Uterus (tissue), 4 donors: ENCODE measurements around the gene DQX1. TPM values are rescaled to one million over a fixed set of nuclear protein-coding genes. Genes with fewer than 3 reads are reported as not detected.

Experiments
- DNase-seq, 2 donors: peaks; one replicate each; pipeline ENCODE4 v3.0.0-alpha.2; 2019 to 2020
- H3K27ac ChIP-seq, 2 donors: fragments of 200-600 bp; sonication (generic); 1 replicate in 1 of 2; 2 replicates in 1 of 2; pipeline ENCODE4 v1.5.1; 2016 to 2018
- H3K27me3 ChIP-seq, 2 donors: fragments of 200-600 bp; sonication (generic); one replicate each; pipeline ENCODE4 v1.5.1; 2018 to 2019; ENCODE audit warnings: control low read depth in 1 of 2
- H3K36me3 ChIP-seq, 2 donors: fragments of 200-600 bp; sonication (generic); one replicate each; pipeline ENCODE4 v1.5.1; 2019; ENCODE audit warnings: control low read depth in 1 of 2
- H3K4me1 ChIP-seq, 2 donors: fragments of 200-600 bp; sonication (generic); one replicate each; pipeline ENCODE4 v1.5.1; 2018 to 2019; ENCODE audit warnings: control low read depth in 1 of 2
- H3K4me3 ChIP-seq, 2 donors: fragments of 200-600 bp; sonication (generic); 1 replicate in 1 of 2; 2 replicates in 1 of 2; pipeline ENCODE4 v1.5.1; 2018 to 2019; ENCODE audit warnings: mild to moderate bottlenecking in 1 of 2
- H3K9me3 ChIP-seq, 2 donors: fragments of 200-600 bp; sonication (generic); one replicate each; pipeline ENCODE4 v1.5.1; 2019; ENCODE audit warnings: control low read depth in 1 of 2
- CTCF ChIP-seq, 4 experiments: fragments of 200-600 bp in 2 of 4; fragments of 450-650 bp in 2 of 4; sonication (generic) in 2 of 4; IDR thresholded peaks; one replicate each; pipeline ENCODE4 v1.5.1; 2016 to 2019; ENCODE audit warnings: antibody characterized with exemption in 4 of 4, mild to moderate bottlenecking in 2 of 4, moderate library complexity in 1 of 4
- POLR2A ChIP-seq, 2 donors: fragments of 450-650 bp; IDR thresholded peaks; one replicate each; pipeline ENCODE4 v1.6.1; 2016; ENCODE audit warnings: antibody characterized with exemption in 2 of 2, mild to moderate bottlenecking in 1 of 2, moderate library complexity in 1 of 2
- intact Hi-C: fragments of 100-400 bp; cut with DNase I; formaldehyde crosslinking; loops from one replicate; pipeline ENCODE4 v1.15.1; 2023; ENCODE audit warnings: low total_unique reads
- total RNA-seq, 4 donors: library from RNA; depleted of rRNA in 3 of 4; stranded (reverse); fragments of >200 nt in 3 of 4; gene quantifications; one replicate each; pipeline versions ENCODE4 v1.1.0 to v1.2.4, GENCODE V29; 2014 to 2023
- donor health status: DM: yes; HTN: yes; CAD: no.

The DQX1 gene
- total RNA-seq, 4 donors from 2014 or later = not detected

GRCh38 chr2:74524955-74525716 lies 895 bp downstream of the DQX1 start:
- H3K36me3 ChIP-seq = no peaks in the 10 kb centered on the region
- no peak overlapping the region for H3K27ac ChIP-seq
- H3K9me3 ChIP-seq = no peaks in the 10 kb centered on the region
- peaks cover 0 to 4% of the 10 kb centered on the region in 2 donors for H3K4me1 ChIP-seq
- no peaks in the 10 kb centered on the region for H3K27me3 ChIP-seq
- TF ChIP-seq POLR2A (IDR thresholded peaks at IDR 0.05) = no peak
- no peak for TF ChIP-seq CTCF (IDR thresholded peaks at IDR 0.05)
- DNase-seq = no peak
- H3K4me3 ChIP-seq = no peak overlapping the region
- intact Hi-C loops = no loop called here

GRCh38 chr2:74524005-74524404 lies 2.0 kb downstream of the DQX1 start:
- Histone ChIP-seq H3K9me3 (no peaks in the 10 kb centered on the region), H3K27ac (no peak overlapping the region), H3K36me3 (no peaks in the 10 kb centered on the region), H3K27me3 (no peaks in the 10 kb centered on the region), H3K4me3 (no peak overlapping the region), H3K4me1 (peaks cover 0 to 4% of the 10 kb centered on the region in 2 donors)
- no peak for DNase-seq
- TF ChIP-seq CTCF (IDR thresholded peaks at IDR 0.05) (no peak), POLR2A (IDR thresholded peaks at IDR 0.05) (no peak)
- intact Hi-C loops = no loop called here

GRCh38 chr2:74522516-74522915 lies 3.5 kb downstream of the DQX1 start:
- intact Hi-C loops = no loop called here
- no peaks in the 10 kb centered on the region for H3K4me1 ChIP-seq
- TF ChIP-seq CTCF (IDR thresholded peaks at IDR 0.05) (no peak), POLR2A (IDR thresholded peaks at IDR 0.05) (no peak)
- H3K27me3 ChIP-seq = peaks cover 0 to 12% of the 10 kb centered on the region in 2 donors
- no peak overlapping the region for H3K27ac ChIP-seq
- H3K9me3 ChIP-seq = no peaks in the 10 kb centered on the region
- no peak overlapping the region for H3K4me3 ChIP-seq
- H3K36me3 ChIP-seq = no peaks in the 10 kb centered on the region
- no peak for DNase-seq

- Histone ChIP-seq H3K27ac (no peak overlapping the region), H3K4me1 (peaks cover 0 to 12% of the 10 kb centered on the region in 2 donors), H3K9me3 (no peaks in the 10 kb centered on the region), H3K4me3 (no peak overlapping the region), H3K27me3 (peaks cover 34 to 49% of the 10 kb centered on the region in 2 donors), H3K36me3 (no peaks in the 10 kb centered on the region)
- TF ChIP-seq POLR2A (IDR thresholded peaks at IDR 0.05) (no peak), CTCF (IDR thresholded peaks at IDR 0.05) (no peak)
- intact Hi-C loops = no loop called here
- DNase-seq = no peak
Observed at GRCh38 chr2:74516650-74517049, 9.4 kb downstream of the DQX1 start.

- peaks cover 0 to 12% of the 10 kb centered on the region in 2 donors for H3K4me1 ChIP-seq
- H3K27me3 ChIP-seq = peaks cover 34 to 49% of the 10 kb centered on the region in 2 donors
- no peaks in the 10 kb centered on the region for H3K9me3 ChIP-seq
Observed at GRCh38 chr2:74515981-74516633, 9.9 kb downstream of the DQX1 start.

More at GRCh38 chr2:74515981-74516633, 9.9 kb downstream of the DQX1 start:
- peak overlapping the region in 1 of 2 donors; percentile 7 for H3K4me3 ChIP-seq
- no peaks in the 10 kb centered on the region for H3K36me3 ChIP-seq
- no peak for TF ChIP-seq CTCF (IDR thresholded peaks at IDR 0.05)
- TF ChIP-seq POLR2A (IDR thresholded peaks at IDR 0.05) = no peak
- intact Hi-C loops = no loop called here
- DNase-seq = no peak
- no peak overlapping the region for H3K27ac ChIP-seq
